ENCODE data around the gene UBAC2. TPM values are rescaled to one million over a fixed set of nuclear protein-coding genes. Genes with fewer than 3 reads are reported as not detected.

UBAC2 gene
- total and polyA plus RNA-seq, 4 experiments from 2014 or later: 88.4 to 161 (median 101) TPM

- no peak overlapping the region for H3K4me3 Mint-ChIP-seq
- POLR2A ChIA-PET (ENCODE audit: partially characterized antibody): interaction anchor here (0.8 to 9.6 kb wide), 20 partner anchors 15 to 181 kb away, joined by 3 to 349 read pairs (median 16); partner anchors contain the start of genes GPR183 and UBAC2
- no peaks in the 10 kb centered on the region for H3K27me3 ChIP-seq (ENCODE audit: insufficient read depth, low read length)
- no peaks in the 10 kb centered on the region for H3K27me3 Mint-ChIP-seq
- H3K9me3 ChIP-seq (ENCODE audit: control insufficient read depth in 1 of 2, low read length in 2 of 2): no peaks in the 10 kb centered on the region
- peaks cover 43 to 72% (median 58%) of the 10 kb centered on the region in 4 donors for H3K4me1 Mint-ChIP-seq
- no peak for DNase-seq
- CTCF ChIA-PET (ENCODE audit: partially characterized antibody): interaction anchor here (0.6 to 15.1 kb wide), 37 partner anchors 8 to 242 kb away, joined by 3 to 567 read pairs (median 9); partner anchors contain the start of genes GPR18, GPR183, TM9SF2 and UBAC2
- no peaks in the 10 kb centered on the region for H3K36me3 ChIP-seq (ENCODE audit: insufficient read depth, low read length)
- H3K27ac Mint-ChIP-seq: peak overlapping the region; percentile 54 to 89 (median 82)
- H3K4me3 ChIP-seq (ENCODE audit: low read length in 2 of 2): no peak overlapping the region
- intact Hi-C loops (cut with micrococcal nuclease): loop anchor here (1.0 to 10.0 kb wide), 6 partner anchors 118 to 1246 kb away; partner anchors contain the start of gene TM9SF2
- peaks cover 0 to 17% (median 5%) of the 10 kb centered on the region in 8 donors for H3K9me3 Mint-ChIP-seq
- H3K36me3 Mint-ChIP-seq: peaks cover 18 to 21% of the 10 kb centered on the region in 2 donors
- no peak overlapping the region for H3K27ac ChIP-seq (ENCODE audit: low read depth, low read length)
- H3K4me1 ChIP-seq (ENCODE audit: insufficient read depth, low read length): peaks cover 59% of the 10 kb centered on the region
Observed at GRCh38 chr13:99268822-99269221, 68.2 kb downstream of the UBAC2 start.

DNA sequence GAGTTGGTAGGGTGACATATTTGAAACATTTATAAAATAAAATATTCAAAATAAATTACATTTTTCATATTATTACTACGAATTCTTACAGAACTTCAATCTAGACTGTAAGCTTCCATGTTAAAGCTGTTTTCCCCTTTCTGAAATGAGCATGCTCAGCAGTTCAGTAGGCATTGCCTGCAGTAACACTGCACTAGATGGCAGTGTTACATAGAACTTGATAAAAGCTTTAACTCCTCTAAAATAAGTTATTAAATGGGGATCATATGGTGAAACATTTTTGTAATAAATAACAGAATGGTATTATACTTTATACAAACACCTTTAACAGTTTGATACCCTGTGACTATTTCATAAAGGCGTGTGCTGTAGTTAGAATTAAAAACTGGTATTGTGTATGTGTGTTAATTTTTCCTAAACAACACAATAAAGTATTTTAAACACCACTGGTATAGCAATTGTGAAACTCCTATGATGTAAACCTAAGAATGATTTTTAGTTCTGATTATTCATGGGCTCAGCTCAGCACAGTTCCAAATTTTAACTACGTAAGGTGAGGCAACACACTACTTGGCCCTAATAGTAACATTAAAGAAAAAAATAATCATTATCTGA lies 69.1 kb downstream of the UBAC2 start:
- H3K27me3 ChIP-seq (ENCODE audit: insufficient read depth, low read length): no peaks in the 10 kb centered on the region
- no peak overlapping the region for H3K4me3 ChIP-seq (ENCODE audit: low read length in 2 of 2)
- H3K36me3 ChIP-seq (ENCODE audit: insufficient read depth, low read length): no peaks in the 10 kb centered on the region
- peaks cover 43 to 72% (median 58%) of the 10 kb centered on the region in 4 donors for H3K4me1 Mint-ChIP-seq
- H3K27ac Mint-ChIP-seq: peak overlapping the region; percentile 23 to 98 (median 92)
- ChIA-PET CTCF (ENCODE audit: partially characterized antibody) (interaction anchor here (0.6 to 15.1 kb wide), 54 partner anchors 9 to 548 kb away, joined by 3 to 567 read pairs (median 6); partner anchors contain the start of genes GPR18, GPR183, TM9SF2 and UBAC2), POLR2A (ENCODE audit: partially characterized antibody) (interaction anchor here (0.8 to 9.6 kb wide), 35 partner anchors 10 to 182 kb away, joined by 3 to 349 read pairs (median 9); partner anchors contain the start of genes GPR18, GPR183 and UBAC2)
- H3K4me1 ChIP-seq (ENCODE audit: insufficient read depth, low read length): peaks cover 59% of the 10 kb centered on the region
- H3K36me3 Mint-ChIP-seq: peaks cover 18 to 21% of the 10 kb centered on the region in 2 donors
- peak overlapping the region; percentile 42 for H3K27ac ChIP-seq (ENCODE audit: low read depth, low read length)
- H3K9me3 Mint-ChIP-seq: peaks cover 0 to 17% (median 5%) of the 10 kb centered on the region in 8 donors
- intact Hi-C loops (cut with micrococcal nuclease): loop anchor here (1.0 to 10.0 kb wide), 8 partner anchors 13 to 1245 kb away; partner anchors contain the start of genes GPR183 and TM9SF2
- no peaks in the 10 kb centered on the region for H3K27me3 Mint-ChIP-seq
- peak overlapping the region in 2 of 8 donors; percentile 53 to 67 for H3K4me3 Mint-ChIP-seq
- H3K9me3 ChIP-seq (ENCODE audit: control insufficient read depth in 1 of 2, low read length in 2 of 2): no peaks in the 10 kb centered on the region
- DNase-seq: peak; percentile 57 to 71 (median 63)

- no peaks in the 10 kb centered on the region for H3K27me3 Mint-ChIP-seq
- POLR2A ChIA-PET (ENCODE audit: partially characterized antibody): interaction anchor here (0.6 to 9.6 kb wide), 29 partner anchors 11 to 172 kb away, joined by 3 to 349 read pairs (median 11); partner anchors contain the start of genes GPR18, GPR183 and UBAC2
- no peak for DNase-seq
- peak overlapping the region in 3 of 8 donors; percentile 2 to 53 (median 53) for H3K4me3 Mint-ChIP-seq
- peak overlapping the region; percentile 23 to 98 (median 92) for H3K27ac Mint-ChIP-seq
- Histone ChIP-seq H3K4me3 (ENCODE audit: low read length in 2 of 2) (no peak overlapping the region), H3K27ac (ENCODE audit: low read depth, low read length) (peak overlapping the region; percentile 42), H3K36me3 (ENCODE audit: insufficient read depth, low read length) (no peaks in the 10 kb centered on the region), H3K9me3 (ENCODE audit: control insufficient read depth in 1 of 2, low read length in 2 of 2) (no peaks in the 10 kb centered on the region), H3K27me3 (ENCODE audit: insufficient read depth, low read length) (no peaks in the 10 kb centered on the region), H3K4me1 (ENCODE audit: insufficient read depth, low read length) (peaks cover 59% of the 10 kb centered on the region)
- peaks cover 18 to 25% of the 10 kb centered on the region in 2 donors for H3K36me3 Mint-ChIP-seq
- CTCF ChIA-PET (ENCODE audit: partially characterized antibody): interaction anchor here (0.6 to 15.1 kb wide), 39 partner anchors 10 to 548 kb away, joined by 3 to 567 read pairs (median 9); partner anchors contain the start of genes GPR18, GPR183, TM9SF2 and UBAC2
- intact Hi-C loops (cut with micrococcal nuclease): loop anchor here (1.0 to 5.0 kb wide), 2 partner anchors 12 to 37 kb away; partner anchors contain the start of gene GPR183
- peaks cover 47 to 74% (median 60%) of the 10 kb centered on the region in 4 donors for H3K4me1 Mint-ChIP-seq
- H3K9me3 Mint-ChIP-seq: peaks cover 0 to 17% (median 5%) of the 10 kb centered on the region in 8 donors
Observed at GRCh38 chr13:99270518-99270917, 69.9 kb downstream of the UBAC2 start.

- POLR2A ChIA-PET (ENCODE audit: partially characterized antibody): interaction anchor here (0.6 to 9.6 kb wide), 23 partner anchors 12 to 234 kb away, joined by 3 to 349 read pairs (median 11); partner anchors contain the start of genes GPR18, GPR183 and UBAC2
- H3K4me3 Mint-ChIP-seq: peak overlapping the region in 5 of 8 donors; percentile 13 to 55 (median 23)
- Histone ChIP-seq H3K27me3 (ENCODE audit: insufficient read depth, low read length) (no peaks in the 10 kb centered on the region), H3K27ac (ENCODE audit: low read depth, low read length) (no peak overlapping the region), H3K36me3 (ENCODE audit: insufficient read depth, low read length) (no peaks in the 10 kb centered on the region), H3K4me3 (ENCODE audit: low read length in 2 of 2) (no peak overlapping the region), H3K4me1 (ENCODE audit: insufficient read depth, low read length) (peaks cover 63% of the 10 kb centered on the region), H3K9me3 (ENCODE audit: control insufficient read depth in 1 of 2, low read length in 2 of 2) (no peaks in the 10 kb centered on the region)
- CTCF ChIA-PET (ENCODE audit: partially characterized antibody): interaction anchor here (1.6 to 15.1 kb wide), 15 partner anchors 12 to 234 kb away, joined by 6 to 567 read pairs (median 44); partner anchors contain the start of genes GPR183 and UBAC2
- DNase-seq: no peak
- H3K27me3 Mint-ChIP-seq: no peaks in the 10 kb centered on the region
- peaks cover 18 to 24% of the 10 kb centered on the region in 2 donors for H3K36me3 Mint-ChIP-seq
- H3K9me3 Mint-ChIP-seq: peaks cover 0 to 17% (median 5%) of the 10 kb centered on the region in 8 donors
- peak overlapping the region; percentile 66 to 98 (median 95) for H3K27ac Mint-ChIP-seq
- H3K4me1 Mint-ChIP-seq: peaks cover 50 to 77% (median 62%) of the 10 kb centered on the region in 4 donors
- intact Hi-C loops (cut with micrococcal nuclease): loop anchor here (5.0 kb wide), 1 partner anchor 36 kb away; the partner anchor contains the start of gene GPR183
Observed at GRCh38 chr13:99271249-99271648, 70.6 kb downstream of the UBAC2 start.

DNA sequence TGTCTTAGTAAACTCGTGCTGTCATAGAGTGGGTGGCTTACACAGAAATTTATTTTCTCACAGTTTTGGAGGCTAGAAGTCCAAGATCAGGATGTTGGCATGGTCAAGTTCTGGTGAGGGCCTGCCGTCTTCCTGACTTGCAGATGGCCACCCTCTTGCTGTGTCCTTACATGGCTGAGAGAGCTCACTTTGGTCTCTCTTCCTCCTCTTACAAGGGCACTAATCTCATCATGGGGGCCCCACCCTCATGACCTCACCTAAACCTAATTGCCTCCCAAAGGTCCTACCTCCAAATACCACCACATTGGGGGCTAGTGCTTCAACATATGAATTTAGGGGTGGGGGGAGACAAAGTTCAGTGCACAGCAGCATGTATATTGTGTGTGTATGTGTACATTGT lies 71.8 kb downstream of the UBAC2 start:
- H3K27ac ChIP-seq (ENCODE audit: low read depth, low read length): peak overlapping the region; percentile 45
- H3K9me3 ChIP-seq (ENCODE audit: control insufficient read depth in 1 of 2, low read length in 2 of 2): no peaks in the 10 kb centered on the region
- H3K36me3 Mint-ChIP-seq: peaks cover 22 to 24% of the 10 kb centered on the region in 2 donors
- DNase-seq: no peak
- H3K9me3 Mint-ChIP-seq: peaks cover 0 to 17% (median 5%) of the 10 kb centered on the region in 8 donors
- peak overlapping the region; percentile 88 to 98 (median 95) for H3K27ac Mint-ChIP-seq
- intact Hi-C loops (cut with micrococcal nuclease): loop anchor here (5.0 kb wide), 1 partner anchor 35 kb away; the partner anchor contains the start of gene GPR183
- POLR2A ChIA-PET (ENCODE audit: partially characterized antibody): interaction anchor here (0.6 to 9.6 kb wide), 18 partner anchors 11 to 233 kb away, joined by 3 to 349 read pairs (median 6); partner anchors contain the start of genes GPR18, GPR183 and UBAC2
- H3K4me3 Mint-ChIP-seq: peak overlapping the region in 2 of 8 donors; percentile 39 to 50
- H3K4me1 ChIP-seq (ENCODE audit: insufficient read depth, low read length): peaks cover 72% of the 10 kb centered on the region
- H3K27me3 ChIP-seq (ENCODE audit: insufficient read depth, low read length): no peaks in the 10 kb centered on the region
- CTCF ChIA-PET (ENCODE audit: partially characterized antibody): interaction anchor here (1.6 to 15.1 kb wide), 11 partner anchors 11 to 167 kb away, joined by 4 to 567 read pairs (median 139); partner anchors contain the start of genes GPR183 and UBAC2
- H3K4me3 ChIP-seq (ENCODE audit: low read length in 2 of 2): no peak overlapping the region
- H3K4me1 Mint-ChIP-seq: peaks cover 58 to 88% (median 72%) of the 10 kb centered on the region in 4 donors
- H3K27me3 Mint-ChIP-seq: no peaks in the 10 kb centered on the region
- H3K36me3 ChIP-seq (ENCODE audit: insufficient read depth, low read length): no peaks in the 10 kb centered on the region

DNA sequence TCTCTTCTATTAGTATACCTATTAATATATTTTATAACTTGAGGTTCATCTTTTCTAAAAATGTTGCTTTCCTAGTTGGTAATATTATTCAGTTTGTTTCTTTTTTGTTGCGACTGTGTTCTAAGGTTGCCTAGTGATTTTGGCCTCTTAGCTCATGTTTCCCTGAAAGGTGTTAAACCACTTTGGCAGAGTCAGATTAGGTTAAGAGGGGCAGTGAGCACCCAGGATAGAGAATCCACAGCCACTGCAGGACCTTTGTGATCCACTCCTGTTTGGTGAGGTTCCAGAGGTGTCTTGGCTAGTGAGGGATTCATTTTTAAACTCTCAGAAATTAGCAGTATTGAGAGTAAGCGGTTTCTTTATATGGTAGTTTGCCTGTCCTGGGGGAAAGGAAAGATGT lies 72.5 kb downstream of the UBAC2 start:
- H3K27ac ChIP-seq (ENCODE audit: low read depth, low read length): peak overlapping the region; percentile 45
- no peaks in the 10 kb centered on the region for H3K27me3 ChIP-seq (ENCODE audit: insufficient read depth, low read length)
- H3K27me3 Mint-ChIP-seq: no peaks in the 10 kb centered on the region
- H3K4me3 ChIP-seq (ENCODE audit: low read length in 2 of 2): no peak overlapping the region
- peak overlapping the region; percentile 88 to 98 (median 97) for H3K27ac Mint-ChIP-seq
- ChIA-PET CTCF (ENCODE audit: partially characterized antibody) (interaction anchor here (0.7 to 15.1 kb wide), 10 partner anchors 17 to 166 kb away, joined by 3 to 567 read pairs (median 130); partner anchors contain the start of genes GPR183 and UBAC2), POLR2A (ENCODE audit: partially characterized antibody) (interaction anchor here (0.6 to 9.6 kb wide), 13 partner anchors 11 to 163 kb away, joined by 3 to 349 read pairs (median 4); partner anchors contain the start of genes GPR18, GPR183 and UBAC2)
- intact Hi-C loops (cut with micrococcal nuclease): loop anchor here (5.0 kb wide), 1 partner anchor 34 kb away; the partner anchor contains the start of gene GPR183
- peak; percentile 50 to 60 (median 52) for DNase-seq
- peak overlapping the region in 7 of 8 donors; percentile 49 to 88 (median 66) for H3K4me3 Mint-ChIP-seq
- peaks cover 64 to 95% (median 78%) of the 10 kb centered on the region in 4 donors for H3K4me1 Mint-ChIP-seq
- peaks cover 25% of the 10 kb centered on the region in 2 donors for H3K36me3 Mint-ChIP-seq
- H3K9me3 ChIP-seq (ENCODE audit: control insufficient read depth in 1 of 2, low read length in 2 of 2): no peaks in the 10 kb centered on the region
- H3K4me1 ChIP-seq (ENCODE audit: insufficient read depth, low read length): peaks cover 78% of the 10 kb centered on the region
- H3K9me3 Mint-ChIP-seq: peaks cover 0 to 17% (median 5%) of the 10 kb centered on the region in 8 donors
- no peaks in the 10 kb centered on the region for H3K36me3 ChIP-seq (ENCODE audit: insufficient read depth, low read length)

Measured in CD4-positive, alpha-beta memory T cell (primary cell).